ENCODE results near the gene AZU1. TPM values are rescaled to one million over a fixed set of nuclear protein-coding genes. Genes with fewer than 3 reads are reported as not detected.

The AZU1 gene
- total and polyA plus RNA-seq, 2 experiments from 2014 or later: not detected

GRCh38 chr19:827314-827709 lies 325 bp upstream of the AZU1 start:
- H4K20me1 ChIP-seq (ENCODE audit: insufficient read depth): no peaks in the 10 kb centered on the region
- no peaks in the 10 kb centered on the region for H3F3A ChIP-seq (ENCODE audit: insufficient read depth)
- H3K9me3 ChIP-seq (ENCODE audit: low read depth): no peaks in the 10 kb centered on the region
- no peaks in the 10 kb centered on the region for H3K9me2 ChIP-seq (ENCODE audit: insufficient read depth)
- in situ Hi-C loops (cut with MboI): no loop called here
- peaks cover 4% of the 10 kb centered on the region; the same call in 1 of the 2 replicates for H3K27me3 ChIP-seq (replicated peaks; ENCODE audit: insufficient read depth)
- H3K9ac ChIP-seq: no peak overlapping the region
- TF ChIP-seq EZH2 (IDR thresholded peaks at IDR 0.05; ENCODE audit: insufficient read depth, poor library complexity, severe bottlenecking) (no peak), EZH2phosphoT487 (IDR thresholded peaks at IDR 0.05; ENCODE audit: insufficient read depth, low read depth) (no peak)
- no peak overlapping the region for H3K4me2 ChIP-seq (ENCODE audit: unreplicated experiment)
- no peaks in the 10 kb centered on the region for H3K79me2 ChIP-seq (ENCODE audit: insufficient read depth)
- WGBS, 2 experiments (ENCODE audit: low coverage in 1 of 2, low lambda C conversion rate in 2 of 2, missing lambda C conversion rate in 2 of 2): 31 to 60% methylated on average over 7 to 11 of the region's 11 CpGs
- no peak for DNase-seq
- H2AFZ ChIP-seq: no peak overlapping the region
- no peak overlapping the region for H3K27ac ChIP-seq
- H3K4me3 ChIP-seq: no peak overlapping the region
- H3K36me3 ChIP-seq (ENCODE audit: low read depth): no peaks in the 10 kb centered on the region
- H3K4me1 ChIP-seq (ENCODE audit: insufficient read depth): no peaks in the 10 kb centered on the region

GRCh38 chr19:829129-829758 lies 1.6 kb downstream of the AZU1 start:
- no peaks in the 10 kb centered on the region for H3K9me3 ChIP-seq (ENCODE audit: low read depth)
- in situ Hi-C loops (cut with MboI): no loop called here
- H3K4me2 ChIP-seq (ENCODE audit: unreplicated experiment): no peak overlapping the region
- 74% methylated on average over 17 to 18 of the region's 18 CpGs for WGBS, 2 experiments (ENCODE audit: low coverage in 1 of 2, low lambda C conversion rate in 2 of 2, missing lambda C conversion rate in 2 of 2)
- no peaks in the 10 kb centered on the region for H3K4me1 ChIP-seq (ENCODE audit: insufficient read depth)
- H3K79me2 ChIP-seq (ENCODE audit: insufficient read depth): no peaks in the 10 kb centered on the region
- no peaks in the 10 kb centered on the region for H3K27me3 ChIP-seq (replicated peaks; ENCODE audit: insufficient read depth)
- H4K20me1 ChIP-seq (ENCODE audit: insufficient read depth): no peaks in the 10 kb centered on the region
- TF ChIP-seq EZH2phosphoT487 (IDR thresholded peaks at IDR 0.05; ENCODE audit: insufficient read depth, low read depth): no peak
- no peak for TF ChIP-seq EZH2 (IDR thresholded peaks at IDR 0.05; ENCODE audit: insufficient read depth, poor library complexity, severe bottlenecking)
- H3K27ac ChIP-seq: no peak overlapping the region
- no peak for DNase-seq
- H3K36me3 ChIP-seq (ENCODE audit: low read depth): no peaks in the 10 kb centered on the region
- no peak overlapping the region for H3K9ac ChIP-seq
- H3F3A ChIP-seq (ENCODE audit: insufficient read depth): no peaks in the 10 kb centered on the region
- no peak overlapping the region for H3K4me3 ChIP-seq
- H3K9me2 ChIP-seq (ENCODE audit: insufficient read depth): no peaks in the 10 kb centered on the region
- H2AFZ ChIP-seq: no peak overlapping the region

GRCh38 chr19:831407-832369 lies 4.1 kb downstream of the AZU1 start:
- no peak overlapping the region for H3K4me2 ChIP-seq (ENCODE audit: unreplicated experiment)
- no peaks in the 10 kb centered on the region for H3K9me2 ChIP-seq (ENCODE audit: insufficient read depth)
- no peak for DNase-seq
- no peaks in the 10 kb centered on the region for H3F3A ChIP-seq (ENCODE audit: insufficient read depth)
- WGBS, 2 experiments (ENCODE audit: low coverage in 1 of 2, low lambda C conversion rate in 2 of 2, missing lambda C conversion rate in 2 of 2): 76 to 77% methylated on average over 25 to 38 of the region's 38 CpGs
- in situ Hi-C loops (cut with MboI): no loop called here
- no peaks in the 10 kb centered on the region for H3K9me3 ChIP-seq (ENCODE audit: low read depth)
- H3K79me2 ChIP-seq (ENCODE audit: insufficient read depth): no peaks in the 10 kb centered on the region
- H3K9ac ChIP-seq: no peak overlapping the region
- H3K27ac ChIP-seq: no peak overlapping the region
- H3K36me3 ChIP-seq (ENCODE audit: low read depth): no peaks in the 10 kb centered on the region
- H3K4me1 ChIP-seq (ENCODE audit: insufficient read depth): no peaks in the 10 kb centered on the region
- no peaks in the 10 kb centered on the region for H4K20me1 ChIP-seq (ENCODE audit: insufficient read depth)
- H2AFZ ChIP-seq: no peak overlapping the region
- TF ChIP-seq EZH2 (IDR thresholded peaks at IDR 0.05; ENCODE audit: insufficient read depth, poor library complexity, severe bottlenecking) (no peak), EZH2phosphoT487 (IDR thresholded peaks at IDR 0.05; ENCODE audit: insufficient read depth, low read depth) (no peak)
- peaks cover 12% of the 10 kb centered on the region; the same call in 1 of the 2 replicates for H3K27me3 ChIP-seq (replicated peaks; ENCODE audit: insufficient read depth)
- H3K4me3 ChIP-seq: no peak overlapping the region

GRCh38 chr19:834216-834615 lies 6.6 kb downstream of the AZU1 start:
- TF ChIP-seq EZH2phosphoT487 (IDR thresholded peaks at IDR 0.05; ENCODE audit: insufficient read depth, low read depth) (no peak), EZH2 (IDR thresholded peaks at IDR 0.05; ENCODE audit: insufficient read depth, poor library complexity, severe bottlenecking) (no peak)
- DNase-seq: no peak
- H4K20me1 ChIP-seq (ENCODE audit: insufficient read depth): no peaks in the 10 kb centered on the region

More at GRCh38 chr19:834216-834615, 6.6 kb downstream of the AZU1 start:
- no peaks in the 10 kb centered on the region for H3K4me1 ChIP-seq (ENCODE audit: insufficient read depth)
- H3K27ac ChIP-seq: no peak overlapping the region
- H3K27me3 ChIP-seq (replicated peaks; ENCODE audit: insufficient read depth): peaks cover 12% of the 10 kb centered on the region; the same call in 1 of the 2 replicates
- H3K4me3 ChIP-seq: no peak overlapping the region
- H3K4me2 ChIP-seq (ENCODE audit: unreplicated experiment): no peak overlapping the region
- in situ Hi-C loops (cut with MboI): no loop called here
- no peaks in the 10 kb centered on the region for H3F3A ChIP-seq (ENCODE audit: insufficient read depth)
- H3K9me2 ChIP-seq (ENCODE audit: insufficient read depth): no peaks in the 10 kb centered on the region
- H3K9ac ChIP-seq: no peak overlapping the region
- no peaks in the 10 kb centered on the region for H3K9me3 ChIP-seq (ENCODE audit: low read depth)
- H2AFZ ChIP-seq: no peak overlapping the region
- WGBS, 2 experiments (ENCODE audit: low coverage in 1 of 2, low lambda C conversion rate in 2 of 2, missing lambda C conversion rate in 2 of 2): 76 to 77% methylated on average over 20 to 24 of the region's 24 CpGs
- H3K36me3 ChIP-seq (ENCODE audit: low read depth): no peaks in the 10 kb centered on the region
- no peaks in the 10 kb centered on the region for H3K79me2 ChIP-seq (ENCODE audit: insufficient read depth)
